A549 (cell line): ENCODE measurements around the gene PDSS1. TPM values are rescaled to one million over a fixed set of nuclear protein-coding genes. Genes with fewer than 3 reads are reported as not detected.

Experiments used
- ATAC-seq, 2 experiments: fragments of 200-7000 bp in 1 of 2; fragments of >200 bp in 1 of 2; cut with Nextera tagmentation in 1 of 2; cut with Tn5 transposase in 1 of 2; 3 replicates each; pipeline versions ENCODE4 v1.8.0 to v1.9.1; 2018 to 2020; ENCODE audit warnings: mild to moderate bottlenecking in 1 of 2, moderate library complexity in 1 of 2
- CTCF ChIA-PET: fragments of 300-600 bp; sonication (Branson Sonifier 250); formaldehyde crosslinking; extraction: SDS; loops from one replicate; lab custom pipeline; 2021; ENCODE audit warnings: antibody characterized with exemption, inconsistent platforms; lab: Yijun Ruan, JAX
- POLR2A ChIA-PET: fragments of 350-600 bp; formaldehyde crosslinking; extraction: SDS; loops from one replicate; lab custom pipeline; 2021; ENCODE audit warnings: antibody characterized with exemption, inconsistent platforms; lab: Yijun Ruan, JAX
- DNase-seq, 2 experiments: peaks; one replicate each; pipeline versions ENCODE4 v3.0.0 to v3.0.0-alpha.2; 2011 to 2016; ENCODE audit warnings: low read depth in 1 of 2, low spot score in 1 of 2
- FAIRE-seq: peaks from 2 replicates; lab custom pipeline; 2011; peaks lifted over from hg19 to GRCh38; lab: Jason Lieb, UNC
- H3K27ac ChIP-seq, 2 experiments: fragments of >200 bp; sonication (Bioruptor Twin); formaldehyde crosslinking; 3 replicates each; pipeline ENCODE4 v1.5.1; 2016 to 2017
- H3K4me1 ChIP-seq: fragments of >200 bp; sonication (Bioruptor Twin); formaldehyde crosslinking; 3 replicates; pipeline ENCODE4 v1.6.1; 2016
- H3K4me2 ChIP-seq: fragments of >200 bp; sonication (Bioruptor Twin); formaldehyde crosslinking; 3 replicates; pipeline ENCODE4 v1.6.1; 2016
- H3K4me3 ChIP-seq: fragments of >200 bp; sonication (Bioruptor Twin); formaldehyde crosslinking; 3 replicates; pipeline ENCODE4 v1.5.1; 2016
- H3K9me3 ChIP-seq: fragments of >200 bp; sonication (Bioruptor Twin); formaldehyde crosslinking; 3 replicates; pipeline ENCODE4 v1.6.1; 2016
- CBX8 ChIP-seq: fragments of 200-600 bp; sonication (generic); IDR thresholded peaks from 2 replicates; pipeline ENCODE4 v1.6.1; 2016
- CEBPB ChIP-seq, 2 experiments: fragments of >200 bp in 1 of 2; sonication (Bioruptor Twin) in 1 of 2; formaldehyde crosslinking in 1 of 2; IDR thresholded peaks; 2 replicates each; pipeline ENCODE4 v1.6.1; 2012 to 2016
- CTCF ChIP-seq: fragments of >200 bp; sonication (Bioruptor Twin); formaldehyde crosslinking; IDR thresholded peaks from 3 replicates; pipeline ENCODE4 v1.5.1; 2016
- EHMT2 ChIP-seq: fragments of 200-600 bp; sonication (generic); IDR thresholded peaks from 2 replicates; pipeline ENCODE4 v1.6.1; 2016; ENCODE audit warnings: antibody characterized with exemption, low read depth, mild to moderate bottlenecking, moderate library complexity
- EP300 ChIP-seq, 2 experiments: fragments of >200 bp; sonication (Bioruptor Twin); formaldehyde crosslinking; IDR thresholded peaks; 2 replicates in 1 of 2; 3 replicates in 1 of 2; pipeline ENCODE4 v1.6.1; 2016 to 2017
- HES2 ChIP-seq: fragments of >200 bp; sonication (Bioruptor Twin); formaldehyde crosslinking; IDR thresholded peaks from 2 replicates; pipeline ENCODE4 v1.6.1; 2016
- HEYL ChIP-seq: fragments of 250-450 bp; sonication (Bioruptor Pico); IDR thresholded peaks from 2 replicates; pipeline ENCODE4 v1.8.0; 2021; ENCODE audit warnings: mild to moderate bottlenecking, moderate library complexity
- HOXB13 ChIP-seq: fragments of 250-450 bp; sonication (Bioruptor Pico); IDR thresholded peaks from 2 replicates; pipeline ENCODE4 v1.5.0; 2020; ENCODE audit warnings: low read depth, mild to moderate bottlenecking, moderate library complexity
- JUN ChIP-seq, 2 experiments: fragments of >200 bp; sonication (Bioruptor Twin); formaldehyde crosslinking; IDR thresholded peaks; 2 replicates in 1 of 2; 3 replicates in 1 of 2; pipeline ENCODE4 v1.6.1; 2016 to 2017
- JUNB ChIP-seq: fragments of >200 bp; sonication (Bioruptor Twin); formaldehyde crosslinking; IDR thresholded peaks from 2 replicates; pipeline ENCODE4 v1.6.1; 2016
- KDM1A ChIP-seq: fragments of 200-600 bp; sonication (generic); IDR thresholded peaks from 2 replicates; pipeline ENCODE4 v1.6.1; 2016; ENCODE audit warnings: low read depth, mild to moderate bottlenecking
- MAFK ChIP-seq: fragments of 450-650 bp; IDR thresholded peaks from 2 replicates; pipeline ENCODE4 v1.6.1; 2014; ENCODE audit not compliant: partially characterized antibody
- NFE2L2 ChIP-seq: fragments of 150-350 bp; conservative IDR thresholded peaks from 2 replicates; pipeline ENCODE4 v1.6.1; 2014; ENCODE audit warnings: low read length
- NR3C1 ChIP-seq: fragments of >200 bp; sonication (Bioruptor Twin); formaldehyde crosslinking; IDR thresholded peaks from 3 replicates; pipeline ENCODE4 v1.6.1; 2017
- PBX3 ChIP-seq: IDR thresholded peaks from 2 replicates; pipeline ENCODE4 v1.6.1; 2012
- POLR2A ChIP-seq: IDR thresholded peaks from 2 replicates; pipeline ENCODE4 v1.6.1; 2012; ENCODE audit warnings: mild to moderate bottlenecking, low read length
- RAD21 ChIP-seq, 2 experiments: fragments of >200 bp in 1 of 2; sonication (Bioruptor Twin) in 1 of 2; formaldehyde crosslinking in 1 of 2; IDR thresholded peaks in 1 of 2; conservative IDR thresholded peaks in 1 of 2; 2 replicates in 1 of 2; 3 replicates in 1 of 2; pipeline ENCODE4 v1.6.1; 2012 to 2018; ENCODE audit warnings: inconsistent platforms in 1 of 2
- RARB ChIP-seq: fragments of 250-450 bp; sonication (Bioruptor Pico); IDR thresholded peaks from 2 replicates; pipeline ENCODE4 v1.8.0; 2021; ENCODE audit warnings: mild to moderate bottlenecking, moderate library complexity
- TFCP2L1 ChIP-seq: fragments of 250-450 bp; sonication (Bioruptor Pico); IDR thresholded peaks from 2 replicates; pipeline ENCODE4 v1.5.0; 2021; ENCODE audit warnings: mild to moderate bottlenecking
- USF2 ChIP-seq: fragments of 450-650 bp; IDR thresholded peaks from 2 replicates; pipeline ENCODE4 v1.6.1; 2014; ENCODE audit warnings: antibody characterized with exemption
- ZC3H11A ChIP-seq: fragments of 450-650 bp; IDR thresholded peaks from 2 replicates; pipeline ENCODE4 v1.6.1; 2014; ENCODE audit warnings: antibody characterized with exemption, mild to moderate bottlenecking
- ZSCAN20 ChIP-seq: fragments of 250-450 bp; sonication (Bioruptor Pico); IDR thresholded peaks from 2 replicates; pipeline ENCODE4 v1.8.0; 2022; ENCODE audit warnings: mild to moderate bottlenecking, moderate library complexity
- WGBS: methylation state at CpG from one replicate; pipeline ENCODE4 v1.1.6; 2017; ENCODE audit errors: missing lambda C conversion rate; 5-methylcytosine and 5-hydroxymethylcytosine counted together
- polyA plus RNA-seq, 4 experiments: library from polyadenylated mRNA; depleted of rRNA in 3 of 4; stranded (reverse); fragments of >200 nt; fragmentation: RNase III in 1 of 4; extraction: RNeasy Plus Mini Kit Qiagen cat#74134 plus additional on column Dnase treatment in 1 of 4; gene quantifications; 2 replicates in 3 of 4; 3 replicates in 1 of 4; pipeline ENCODE4 v1.2.3, GENCODE V29; 2011 to 2017

Gene PDSS1
- polyA plus RNA-seq, 2 of the 4 experiments (the other 2 are of a cell fraction), result 14.9 to 24.8 TPM

GRCh38 chr10:26729395-26729794 is 31.9 kb downstream of the PDSS1 start:
- no peak for DNase-seq
- ChIA-PET POLR2A (no interaction called here), CTCF (interaction anchor here (1.9 to 6.7 kb wide), 2 partner anchors 11 to 150 kb away, joined by 4 to 160 read pairs; no protein-coding TSS in a partner anchor)
- no peak overlapping the region for H3K4me2 ChIP-seq
- no peaks in the 10 kb centered on the region for H3K9me3 ChIP-seq
- TF ChIP-seq HES2 (no peak), HEYL (CRISPR knock-in tag) (no peak)
- H3K27ac ChIP-seq, result no peak overlapping the region
- 0 out of 3 replicates have a peak, but pooled peaks cover 5% of the 10 kb centered on the region for H3K4me1 ChIP-seq
- no peak for FAIRE-seq
- no peak overlapping the region for H3K4me3 ChIP-seq
- WGBS, result 72% methylated on average over 4 of the region's 4 CpGs
- ATAC-seq, result no peak

- POLR2A ChIA-PET, result no interaction called here
- DNase-seq, result no peak
- Histone ChIP-seq H3K4me2 (no peak overlapping the region), H3K4me3 (no peak overlapping the region), H3K27ac (no peak overlapping the region), H3K9me3 (no peaks in the 10 kb centered on the region)
- CTCF ChIA-PET, result interaction anchor here (6.7 kb wide), 1 partner anchor 149 kb away, joined by 160 read pairs; no protein-coding TSS in a partner anchor
- 92% methylated on average over 2 of the region's 2 CpGs for WGBS
- TF ChIP-seq CBX8, result no peak
- no peak for TF ChIP-seq NR3C1
- TF ChIP-seq RAD21 (conservative IDR thresholded peaks at IDR 0.05 in 1 of 2, IDR thresholded peaks at IDR 0.05 in 1 of 2), result no peak
- TF ChIP-seq POLR2A, result no peak
- no peak for TF ChIP-seq JUNB
- TF ChIP-seq EHMT2, result no peak
- TF ChIP-seq, all 56 proteins: peak for 0
- no peak for ATAC-seq
- 0 out of 3 replicates have a peak, but pooled peaks cover 5% of the 10 kb centered on the region for H3K4me1 ChIP-seq
- FAIRE-seq, result no peak
These were observed 33.1 kb downstream of the PDSS1 start for GRCh38 chr10:26730552-26730951.

- no peak for DNase-seq
- Histone ChIP-seq H3K9me3 (no peaks in the 10 kb centered on the region), H3K4me2 (no peak overlapping the region), H3K4me3 (no peak overlapping the region), H3K4me1 (0 out of 3 replicates have a peak, but pooled peaks cover 5% of the 10 kb centered on the region), H3K27ac (no peak overlapping the region)
- FAIRE-seq, result no peak
- TF ChIP-seq TFCP2L1 (no peak), NFE2L2 (no peak), RARB (CRISPR knock-in tag) (no peak), EP300 (IDR thresholded peaks at IDR 0.05) (no peak), CTCF (no peak), USF2 (no peak)
- ChIA-PET CTCF (interaction anchor here (0.7 to 2.7 kb wide), 4 partner anchors 8 to 626 kb away, joined by 3 to 20 read pairs (median 11); no protein-coding TSS in a partner anchor), POLR2A (no interaction called here)
- ATAC-seq, result no peak
- 95% methylated on average over 14 of the region's 14 CpGs for WGBS
These were observed 36.5 kb downstream of the PDSS1 start for GRCh38 chr10:26733750-26734568.

- POLR2A ChIA-PET, result no interaction called here
- DNase-seq, result no peak
- no peak for FAIRE-seq
These were observed 37.9 kb downstream of the PDSS1 start for GRCh38 chr10:26735435-26735834.

More at GRCh38 chr10:26735435-26735834, 37.9 kb downstream of the PDSS1 start:
- TF ChIP-seq MAFK (no peak), PBX3 (no peak), CEBPB (IDR thresholded peaks at IDR 0.05) (no peak), ZC3H11A (no peak), JUN (IDR thresholded peaks at IDR 0.05) (no peak), CTCF (no peak), ZSCAN20 (CRISPR knock-in tag) (no peak), HOXB13 (CRISPR knock-in tag) (no peak), KDM1A (no peak)
- TF ChIP-seq, all 56 proteins: peak for 0
- H3K9me3 ChIP-seq, result no peaks in the 10 kb centered on the region
- WGBS, result 84% methylated on average over 4 of the region's 4 CpGs
- H3K4me2 ChIP-seq, result no peak overlapping the region
- H3K4me1 ChIP-seq, result no peaks in the 10 kb centered on the region
- no peak overlapping the region for H3K27ac ChIP-seq
- CTCF ChIA-PET, result interaction anchor here (0.9 to 2.7 kb wide), 4 partner anchors 9 to 147 kb away, joined by 3 to 20 read pairs (median 4); no protein-coding TSS in a partner anchor
- no peak for ATAC-seq
- no peak overlapping the region for H3K4me3 ChIP-seq
